Sciatic nerve (tissue), 2 donors: ENCODE measurements around the gene NR2C2AP. TPM values are rescaled to one million over a fixed set of nuclear protein-coding genes. Genes with fewer than 3 reads are reported as not detected.

Source experiments
- ATAC-seq: fragments of 200-7000 bp; cut with Tn5 transposase; one replicate; pipeline ENCODE4 v1.9.1; 2020; ENCODE audit warnings: mild to moderate bottlenecking, moderate library complexity
- DNase-seq: peaks from one replicate; pipeline ENCODE4 v3.0.0-alpha.2; 2020; ENCODE audit warnings: low spot score
- intact Hi-C: fragments of 100-400 bp; cut with DNase I; formaldehyde crosslinking; loops from one replicate; pipeline ENCODE4 v1.14.2; 2022
- total RNA-seq: library from RNA; stranded (reverse); fragmentation: NEBNext Ultra II Directional; extraction: Animal tissue kit (Norgen Biotek cat#: 25700); gene quantifications from one replicate; pipeline ENCODE4 v1.2.1, GENCODE V29; 2021
- donor health status: DM: no; HTN: no; CAD: no.
- donor health status: DM: no; HTN: no; CAD: no.

The NR2C2AP gene
- total RNA-seq, 1 donor from 2014 or later = 9.2 TPM

DNA sequence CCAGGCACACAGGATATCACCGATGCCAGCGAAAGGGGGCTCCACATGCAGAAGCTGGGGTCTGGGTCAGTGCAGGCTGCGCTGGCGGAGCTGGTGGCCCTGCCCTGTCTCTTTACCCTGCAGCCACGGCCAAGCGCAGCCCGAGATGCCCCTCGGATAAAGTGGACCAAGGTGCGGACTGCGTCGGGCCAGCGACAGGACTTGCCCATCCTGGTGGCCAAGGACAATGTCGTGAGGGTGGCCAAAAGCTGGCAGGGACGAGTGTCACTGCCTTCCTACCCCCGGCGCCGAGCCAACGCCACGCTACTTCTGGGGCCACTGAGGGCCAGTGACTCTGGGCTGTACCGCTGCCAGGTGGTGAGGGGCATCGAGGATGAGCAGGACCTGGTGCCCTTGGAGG lies 15.7 kb upstream of the NR2C2AP start:
- ATAC-seq = no peak
- intact Hi-C loops = no loop called here
- no peak for DNase-seq

DNA sequence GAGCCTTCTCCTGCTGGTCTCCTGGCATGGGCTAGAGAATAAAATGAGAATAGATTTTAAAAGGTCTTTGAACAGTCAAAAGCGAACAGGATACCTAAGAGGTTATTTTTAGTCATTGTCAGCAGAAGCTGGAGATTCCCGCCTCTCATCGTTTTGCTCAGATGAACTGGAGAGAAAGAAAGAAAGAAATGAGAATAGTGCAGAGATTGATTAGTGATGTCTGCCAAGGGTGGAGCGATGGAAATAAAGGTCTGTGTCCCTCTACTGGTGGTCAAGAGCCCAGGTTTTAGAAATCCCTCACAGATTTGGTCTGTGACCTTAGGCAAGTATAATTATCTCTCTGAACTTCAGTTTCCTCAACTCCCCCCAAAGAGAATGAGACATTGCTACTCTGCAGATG lies 13.9 kb upstream of the NR2C2AP start:
- intact Hi-C loops = no loop called here
- DNase-seq (no peak), ATAC-seq (no peak)

DNA sequence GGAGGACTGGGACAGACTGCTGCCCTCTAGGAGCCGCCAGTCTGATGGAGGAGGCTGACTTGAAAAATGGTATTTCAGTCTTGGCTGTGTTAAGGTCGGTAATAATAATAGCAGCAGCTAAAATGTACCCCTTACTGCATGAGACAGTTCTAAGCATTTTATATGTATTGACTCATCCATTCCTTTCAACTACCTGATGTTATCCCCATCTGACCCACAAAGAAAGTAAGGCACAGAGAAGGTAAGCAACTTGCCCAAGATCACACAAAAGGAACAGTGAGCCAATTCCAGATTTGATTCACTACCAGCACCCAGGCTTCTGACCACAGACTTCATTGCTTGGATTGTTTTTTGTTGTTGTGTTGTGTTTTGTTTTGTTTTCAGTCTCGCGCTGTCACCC lies 12.6 kb upstream of the NR2C2AP start:
- DNase-seq = no peak
- ATAC-seq = no peak
- intact Hi-C loops = no loop called here

DNA sequence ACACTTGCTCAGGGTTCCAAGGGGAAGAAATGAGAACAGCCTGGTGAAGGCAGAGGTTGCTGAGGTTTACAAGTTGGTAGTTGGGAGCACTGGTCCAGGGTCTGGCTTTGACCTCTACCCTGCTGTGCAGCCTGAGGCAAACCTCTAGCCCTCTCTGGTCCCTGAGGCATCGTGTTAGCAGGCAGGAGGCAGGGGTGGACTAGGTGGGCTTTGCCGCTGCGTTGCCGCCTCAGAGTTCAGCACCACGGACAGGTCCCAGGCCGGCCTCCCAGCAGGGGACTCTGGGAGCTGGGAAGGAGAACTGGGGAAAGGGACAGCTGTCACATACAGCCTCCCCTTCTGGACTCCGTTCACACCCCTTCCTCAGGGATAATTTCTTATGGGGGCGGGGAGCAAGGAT lies 11.7 kb upstream of the NR2C2AP start:
- DNase-seq (no peak), ATAC-seq (no peak)
- intact Hi-C loops = no loop called here

DNA sequence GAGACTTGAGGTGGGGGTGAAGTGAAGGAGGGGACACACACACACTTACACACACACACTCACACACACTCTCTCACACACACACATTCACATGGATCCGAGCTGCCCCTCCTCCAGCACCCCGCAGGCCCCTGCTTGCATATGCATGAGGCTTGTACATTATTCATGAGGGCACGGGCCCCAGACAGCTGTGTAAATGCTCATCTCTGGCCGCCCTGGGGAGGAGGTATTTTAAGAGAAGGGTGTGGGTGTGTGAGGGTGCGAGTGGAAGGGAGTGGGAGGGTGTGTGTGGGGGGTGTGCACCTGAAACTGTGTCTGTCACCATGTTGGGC lies 10.9 kb upstream of the NR2C2AP start:
- intact Hi-C loops = no loop called here
- DNase-seq (no peak), ATAC-seq (no peak)

DNA sequence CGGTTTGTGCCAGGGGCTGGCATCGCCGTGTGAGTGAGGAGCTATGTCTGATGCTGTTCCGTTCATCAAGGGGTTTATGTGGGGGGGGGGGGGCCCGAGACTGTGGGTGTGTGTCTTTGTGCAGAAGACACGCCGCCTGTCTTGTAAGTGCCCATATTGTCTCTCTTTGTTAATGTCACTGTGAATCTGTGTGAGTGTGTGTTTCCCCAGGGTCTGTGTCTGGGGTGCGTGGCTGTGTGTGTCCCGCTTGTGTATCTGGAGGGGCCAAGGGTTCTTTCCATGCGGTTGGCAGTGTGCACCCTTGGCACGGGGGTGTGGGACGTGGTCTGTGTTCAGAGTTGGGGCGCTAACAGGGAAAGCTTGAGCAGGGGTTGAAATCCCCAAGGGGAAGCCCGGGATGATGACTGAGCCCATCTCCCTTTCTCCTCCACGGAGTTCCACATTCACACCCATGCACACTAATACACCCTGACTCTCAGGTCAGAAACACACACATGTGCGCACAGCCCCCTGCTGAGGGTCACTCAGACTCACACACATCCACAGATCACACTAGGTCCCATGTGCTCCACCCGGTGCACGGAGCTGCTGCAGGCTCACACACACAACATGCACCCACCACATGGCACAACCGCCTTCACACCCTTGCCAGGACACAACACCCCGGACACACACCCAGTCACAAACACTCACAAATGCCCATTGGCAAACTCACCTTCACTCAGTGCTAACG lies 10.4 kb upstream of the NR2C2AP start:
- ATAC-seq (no peak), DNase-seq (no peak)
- intact Hi-C loops = no loop called here

DNA sequence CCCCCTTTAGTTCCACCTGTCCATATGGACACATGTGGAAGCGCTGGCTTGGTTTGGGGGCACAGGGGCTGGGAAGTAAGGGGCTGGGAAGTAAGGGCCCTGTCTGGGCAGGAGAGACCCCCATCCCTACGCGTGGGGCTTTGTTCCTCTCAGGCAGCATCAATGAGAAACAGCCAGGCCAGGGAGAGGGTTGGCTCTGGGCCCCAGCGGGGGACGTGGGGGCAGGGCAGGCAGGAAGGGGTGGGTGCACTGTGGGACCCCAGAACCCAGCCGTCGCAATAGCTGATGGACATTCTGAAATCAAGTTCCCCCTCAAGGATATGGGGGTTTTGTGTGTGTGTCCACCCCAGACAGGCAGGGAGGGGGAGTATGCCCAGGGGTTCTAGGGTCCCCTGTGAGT lies 9.7 kb upstream of the NR2C2AP start:
- DNase-seq (no peak), ATAC-seq (no peak)
- intact Hi-C loops = no loop called here

DNA sequence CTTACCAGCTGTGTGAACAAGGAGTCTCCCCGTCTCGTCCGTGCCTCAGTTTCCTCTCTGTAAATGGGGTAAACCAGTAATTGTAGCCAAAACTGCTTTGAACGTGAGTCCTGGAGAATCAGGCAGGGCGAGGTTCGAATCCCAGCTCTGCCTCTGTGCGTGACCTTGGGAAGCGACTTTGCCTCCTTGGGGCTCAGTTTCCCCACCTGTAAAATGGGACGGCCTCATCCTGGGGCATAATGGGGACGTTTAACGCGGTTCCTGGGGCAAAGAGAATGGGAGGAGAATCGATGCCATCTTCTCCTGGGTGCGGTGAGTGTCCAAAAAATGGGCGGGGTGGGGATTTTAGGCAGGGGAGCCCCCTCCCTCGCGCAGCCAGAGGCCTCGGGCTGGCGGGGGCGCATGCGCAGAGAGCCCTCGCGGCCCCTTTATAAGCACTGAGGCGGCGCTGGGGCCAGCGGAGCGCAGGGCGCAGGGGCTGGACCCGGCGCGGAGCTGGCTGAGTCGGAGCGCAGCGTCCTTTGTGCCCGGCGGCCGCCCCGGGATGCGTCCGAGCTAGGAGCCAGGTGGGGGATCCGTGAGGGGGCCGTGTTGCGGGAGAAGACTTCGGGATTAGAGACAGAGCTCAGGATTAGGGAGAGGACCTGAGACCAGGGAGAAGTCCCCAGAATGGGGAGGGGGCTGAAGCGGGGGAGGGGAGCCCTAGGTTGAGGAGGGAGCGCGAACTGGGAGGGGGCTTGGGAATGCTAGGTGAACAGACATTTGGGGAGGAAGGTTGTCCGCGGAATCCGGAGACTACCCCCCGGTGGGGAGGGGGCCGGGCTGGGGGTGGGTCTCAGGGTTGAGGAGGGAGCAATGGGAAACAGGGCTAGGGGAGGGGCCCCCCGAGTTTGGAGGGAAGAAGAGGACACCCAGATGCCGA lies 8.5 kb upstream of the NR2C2AP start, which contains the start of gene NCAN:
Gene NCAN (plus strand): TSS at position 460 of the 922 bp plus-strand sequence. CDS start 4,996 bp downstream, outside the sequence.
- DNase-seq = no peak
- ATAC-seq = no peak
- intact Hi-C loops = no loop called here

DNA sequence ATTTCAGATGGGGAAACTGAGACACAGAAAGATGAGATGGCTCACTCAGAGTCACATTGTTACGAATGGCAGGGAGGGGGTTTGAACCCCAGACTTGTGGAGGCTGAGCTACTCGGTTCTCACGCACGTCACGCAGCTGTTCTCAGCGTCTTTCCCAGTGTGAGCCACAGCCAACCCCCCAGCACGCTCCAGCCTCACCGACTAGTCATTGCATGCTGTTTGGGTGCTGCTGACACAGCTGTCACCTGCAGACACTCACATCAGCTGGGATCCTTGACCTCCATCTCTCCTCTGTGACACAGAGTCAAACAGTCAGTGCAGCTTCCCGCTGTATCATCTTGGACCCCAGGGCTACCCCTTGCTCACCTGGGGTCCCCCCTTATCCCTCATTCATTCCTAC lies 6.2 kb upstream of the NR2C2AP start:
- ATAC-seq (no peak), DNase-seq (no peak)
- intact Hi-C loops = no loop called here

DNA sequence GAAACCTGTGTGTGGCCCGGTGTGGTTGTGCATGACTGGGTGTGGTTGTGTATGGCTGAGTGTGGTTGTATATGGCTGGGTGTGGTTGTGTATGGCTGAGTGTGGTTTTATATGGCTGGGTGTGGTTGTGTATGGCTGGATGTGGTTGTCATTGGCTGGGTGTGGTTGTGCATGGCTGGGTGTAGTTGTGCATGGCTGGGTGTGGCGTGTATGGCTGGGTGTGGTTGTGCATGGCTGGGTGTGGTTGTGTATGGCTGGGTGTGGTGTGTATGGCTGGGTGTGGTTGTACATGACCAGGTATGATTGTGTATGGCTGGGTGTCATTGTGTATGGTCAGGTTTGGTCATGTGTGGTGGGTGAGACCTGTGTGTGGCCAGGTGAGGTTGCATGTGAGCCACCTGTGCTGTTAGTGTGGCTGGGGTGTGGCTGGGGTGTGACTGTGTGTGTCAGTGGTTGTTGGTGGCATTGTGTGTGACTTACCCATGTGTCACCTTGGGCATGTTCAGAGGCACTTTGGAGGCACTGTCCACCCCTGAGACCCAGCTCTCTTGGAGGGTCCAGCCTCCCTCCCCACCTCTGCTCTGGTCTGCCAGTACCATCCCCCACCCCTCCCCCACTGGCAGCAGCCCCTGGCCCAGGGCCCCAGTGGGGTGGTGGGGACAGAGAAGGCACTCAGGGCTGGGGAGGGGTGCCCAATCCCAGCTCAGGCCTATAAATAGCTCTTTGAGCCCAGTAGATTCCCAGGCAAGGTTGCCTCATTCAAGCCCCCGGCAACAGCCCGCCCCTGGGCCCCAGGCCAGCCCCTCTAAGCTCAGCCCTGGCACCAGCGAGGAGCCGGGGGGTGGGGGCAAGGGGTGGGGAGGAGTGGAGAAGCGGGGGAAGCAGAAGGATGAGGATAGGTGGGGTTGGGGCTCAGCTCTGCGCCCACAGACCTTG lies 4.7 kb upstream of the NR2C2AP start:
- DNase-seq (no peak), ATAC-seq (no peak)
- intact Hi-C loops = no loop called here

DNA sequence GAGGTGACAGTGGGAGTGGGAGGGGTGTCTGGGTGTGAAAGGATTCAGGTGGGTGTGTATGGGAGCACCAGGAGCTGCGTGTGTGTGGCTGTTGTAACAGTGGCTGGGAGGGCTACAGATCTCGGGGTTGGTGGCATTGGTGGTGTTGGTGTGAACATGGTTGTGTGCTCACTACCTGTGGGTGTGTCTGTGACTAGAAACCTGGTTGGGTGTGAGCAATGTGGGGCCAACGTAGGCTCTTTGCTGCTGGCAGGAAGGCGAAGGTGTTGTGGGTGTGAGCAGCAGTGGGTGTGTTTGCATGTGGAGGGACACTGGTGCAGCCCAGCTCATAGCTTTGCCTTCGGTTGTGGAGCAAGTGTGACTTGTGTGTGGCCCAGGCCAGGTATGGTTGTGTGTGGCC lies 3.7 kb upstream of the NR2C2AP start:
- intact Hi-C loops = no loop called here
- no peak for DNase-seq
- no peak for ATAC-seq

DNA sequence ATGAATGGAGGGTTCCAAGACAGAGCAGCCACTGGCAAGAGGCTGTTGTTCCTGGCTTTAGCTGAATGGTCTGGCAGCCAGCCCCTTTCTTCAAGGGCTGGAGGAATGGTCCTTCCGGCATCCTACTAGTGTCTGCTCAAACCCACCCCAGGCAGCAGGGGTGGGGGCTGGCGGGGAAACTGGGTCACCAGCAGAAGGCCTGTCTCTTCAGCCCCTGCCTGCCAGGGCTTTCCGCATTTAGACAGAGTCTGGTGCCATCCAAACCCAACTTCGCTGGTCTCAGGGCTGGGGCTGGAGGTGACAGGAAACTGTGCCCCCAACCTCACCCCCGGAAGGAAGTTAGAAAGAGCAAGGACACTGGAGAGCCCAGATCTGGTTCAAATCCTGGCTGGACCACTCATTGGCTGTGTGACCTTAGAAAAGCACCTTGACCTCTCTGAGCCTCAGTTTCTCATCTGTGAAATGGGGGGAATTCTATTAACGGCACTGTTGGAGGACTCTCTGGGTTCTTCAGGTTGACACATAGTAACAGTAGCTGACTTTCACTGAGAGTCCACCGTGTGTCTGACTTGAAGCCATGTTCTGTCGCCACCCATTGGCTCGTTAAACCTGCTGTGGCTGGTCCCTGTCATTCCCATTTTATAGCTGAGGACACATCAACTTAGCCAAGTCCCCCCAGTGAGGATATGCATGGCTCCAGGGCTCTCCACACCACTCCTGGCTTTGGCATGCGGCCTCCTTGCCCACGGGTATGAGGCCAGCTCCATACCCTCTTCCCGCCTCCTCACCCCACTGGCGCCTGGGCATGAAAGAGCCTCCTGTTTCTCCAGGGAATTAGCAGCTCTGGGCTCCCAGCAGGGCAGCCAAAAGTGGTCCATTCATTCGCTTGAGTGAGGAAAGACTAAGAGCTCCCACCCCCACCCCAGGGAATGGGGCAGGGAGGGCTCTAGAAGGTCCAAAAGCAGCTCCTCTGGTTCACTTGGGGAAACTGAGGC lies 2.5 kb upstream of the NR2C2AP start:
- ATAC-seq (no peak), DNase-seq (no peak)
- intact Hi-C loops = no loop called here

DNA sequence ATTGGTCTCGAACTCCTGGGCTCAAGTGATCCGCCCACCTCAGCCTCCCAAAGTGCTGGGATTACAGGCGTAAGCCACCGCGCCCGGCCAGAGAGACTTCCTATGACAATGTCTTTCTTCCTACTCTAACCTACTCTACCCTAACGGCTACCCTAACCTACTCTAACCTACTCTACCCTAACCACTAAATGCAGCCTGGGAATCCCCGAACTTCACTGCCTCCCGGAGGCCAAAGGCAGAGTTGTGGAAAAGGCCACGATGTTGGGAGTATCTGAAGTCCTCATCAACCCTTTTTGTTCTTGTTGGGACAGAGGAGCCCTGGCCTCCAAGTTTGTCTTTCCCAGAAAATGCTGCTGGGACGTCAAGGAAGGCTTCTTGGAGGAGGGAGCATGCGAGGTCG lies 967 bp upstream of the NR2C2AP start:
- intact Hi-C loops = no loop called here
- ATAC-seq = no peak
- DNase-seq = no peak

DNA sequence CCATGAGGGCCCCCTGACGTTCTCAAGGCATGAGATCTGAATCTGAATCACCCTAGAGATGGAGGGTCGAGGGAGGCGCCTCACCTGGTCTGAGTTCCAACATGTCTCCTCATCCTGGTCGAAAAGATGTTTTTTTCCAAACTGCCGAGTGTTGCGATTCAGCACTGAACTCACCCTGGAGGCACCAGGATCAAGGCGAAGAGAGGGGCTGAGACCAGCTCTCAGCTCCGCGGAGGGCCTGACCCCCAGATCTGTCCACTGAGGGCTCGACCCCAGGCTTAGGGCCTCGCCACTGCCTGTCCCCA lies 555 bp downstream of the NR2C2AP start:
- DNase-seq = no peak
- intact Hi-C loops = no loop called here
- ATAC-seq = peak; percentile 35

DNA sequence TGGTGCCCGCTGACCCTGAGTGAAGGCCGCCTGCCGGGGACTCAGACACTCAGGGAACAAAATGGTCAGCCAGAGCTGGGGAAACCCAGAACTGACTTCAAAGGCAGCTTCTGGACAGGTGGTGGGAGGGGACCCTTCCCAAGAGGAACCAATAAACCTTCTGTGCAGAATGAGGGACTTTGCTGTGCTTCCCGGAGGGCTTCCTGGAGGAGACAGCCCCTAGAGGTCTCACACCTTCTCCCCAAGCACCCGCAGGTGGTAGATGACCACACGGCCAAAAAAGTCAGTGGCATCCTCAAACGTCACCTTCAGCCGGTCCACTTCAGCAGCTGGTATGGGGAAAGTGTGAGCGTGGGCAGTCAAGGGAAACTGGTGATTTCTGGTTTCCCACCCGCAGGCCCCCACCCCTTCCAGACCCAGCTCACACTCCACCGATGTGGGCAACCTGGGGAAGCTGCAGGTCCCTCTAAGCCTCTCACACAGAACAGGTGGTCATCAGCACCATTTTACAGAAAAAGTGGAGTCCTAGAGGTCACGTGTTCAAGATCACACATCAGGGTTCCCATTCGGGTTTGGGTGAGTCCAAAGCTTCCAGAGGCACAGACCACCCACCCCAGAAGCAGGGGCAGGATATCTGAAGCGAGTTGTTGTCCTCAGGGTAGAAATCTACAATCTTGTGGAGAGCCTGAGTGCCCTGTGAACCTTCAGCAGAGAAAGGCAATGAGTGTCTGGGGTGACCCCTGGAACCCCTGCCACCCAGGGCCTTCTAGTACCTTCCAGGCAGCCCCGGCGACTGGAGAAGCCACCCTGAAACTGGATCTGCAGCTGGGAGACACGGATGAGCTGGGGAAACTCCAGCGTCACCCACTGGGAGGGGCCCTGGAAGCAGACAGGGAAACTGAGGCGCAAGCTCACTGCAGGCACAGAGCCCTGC lies 1.2 kb downstream of the NR2C2AP start:
- intact Hi-C loops = no loop called here
- no peak for ATAC-seq
- DNase-seq = no peak

DNA sequence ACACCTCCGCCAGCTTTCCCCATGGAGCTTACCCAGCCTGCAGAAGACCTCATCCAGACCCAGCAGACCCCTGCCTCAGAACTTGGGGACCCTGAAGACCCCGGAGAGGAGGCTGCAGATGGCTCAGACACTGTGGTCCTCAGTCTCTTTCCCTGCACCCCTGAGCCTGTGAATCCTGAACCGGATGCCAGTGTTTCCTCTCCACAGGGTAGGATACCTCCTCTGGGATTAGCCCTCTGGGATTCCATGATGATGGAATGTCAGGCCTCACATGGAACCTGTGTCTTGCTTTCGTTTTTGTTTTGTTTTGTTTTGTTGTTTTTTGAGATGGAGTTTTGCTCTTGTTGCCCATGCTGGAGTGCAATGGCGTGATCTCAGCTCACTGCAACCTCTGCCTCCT lies 9.3 kb downstream of the NR2C2AP start:
- ATAC-seq = no peak
- DNase-seq = no peak
- intact Hi-C loops = no loop called here

DNA sequence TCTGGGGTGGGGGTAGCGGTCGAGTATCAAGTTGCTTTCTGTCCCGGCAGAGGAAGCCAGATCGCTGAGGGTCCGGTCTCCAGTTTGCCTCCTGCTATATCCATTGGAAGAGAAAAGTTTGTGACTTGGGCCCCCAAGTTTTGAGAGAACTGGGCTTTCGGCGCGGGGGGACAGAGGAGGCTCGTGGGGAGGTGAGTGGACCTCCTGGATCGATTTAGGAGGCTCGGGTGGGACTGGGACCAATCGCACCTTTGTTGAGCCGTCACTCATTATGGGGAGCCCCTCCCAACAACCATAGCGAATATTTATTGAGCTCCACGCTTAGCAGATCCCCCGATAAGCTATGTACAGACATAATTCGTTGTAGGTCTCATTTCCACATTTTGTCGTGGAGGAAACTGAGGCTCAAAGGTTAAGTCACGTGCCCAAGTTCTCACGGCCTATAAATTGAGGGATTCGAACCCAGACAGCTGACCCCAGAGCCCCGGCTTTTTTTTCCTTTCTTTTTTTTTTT lies 10.2 kb downstream of the NR2C2AP start:
- peak; percentile 2 for ATAC-seq
- intact Hi-C loops = no loop called here
- DNase-seq = no peak
